Testis (tissue), 2 donors: ENCODE results near the gene LPAR1.

Experiments used
- POLR2A ChIP-seq: fragments of 450-650 bp; IDR thresholded peaks from one replicate; pipeline ENCODE4 v1.6.1; 2017; ENCODE audit warnings: antibody characterized with exemption, mild to moderate bottlenecking, moderate library complexity
- TF ChIP-seq, protein P1 (sequence below), 3 experiments: fragments of 450-650 bp in 2 of 3; fragments of 200-600 bp in 1 of 3; sonication (generic) in 1 of 3; IDR thresholded peaks; one replicate each; pipeline ENCODE4 v1.5.1; 2016 to 2019; ENCODE audit warnings: antibody characterized with exemption in 3 of 3, mild to moderate bottlenecking in 2 of 3, moderate library complexity in 1 of 3

DNA sequence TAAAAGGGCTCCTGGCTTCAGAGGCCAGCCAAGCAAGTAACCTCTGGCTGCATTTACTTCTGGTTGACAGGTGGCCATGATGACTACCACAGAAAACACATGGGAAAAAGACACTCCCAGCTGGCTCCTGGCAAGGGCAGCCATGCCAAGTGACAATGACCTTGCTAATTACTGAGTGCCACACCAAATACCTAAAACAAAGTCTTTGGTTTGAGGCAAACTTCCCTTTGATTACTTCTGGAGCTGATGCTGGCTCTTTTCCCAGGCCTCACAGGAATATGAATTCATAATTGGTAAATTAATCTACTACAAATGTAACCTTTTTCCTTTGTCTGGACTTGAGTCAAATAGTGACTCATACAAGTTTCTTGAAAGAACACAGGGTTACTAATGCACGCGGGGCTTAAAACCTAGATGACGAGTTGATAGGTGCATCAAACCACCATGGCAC is 61.0 kb downstream of the LPAR1 start:
- TF ChIP-seq, protein P1, sequence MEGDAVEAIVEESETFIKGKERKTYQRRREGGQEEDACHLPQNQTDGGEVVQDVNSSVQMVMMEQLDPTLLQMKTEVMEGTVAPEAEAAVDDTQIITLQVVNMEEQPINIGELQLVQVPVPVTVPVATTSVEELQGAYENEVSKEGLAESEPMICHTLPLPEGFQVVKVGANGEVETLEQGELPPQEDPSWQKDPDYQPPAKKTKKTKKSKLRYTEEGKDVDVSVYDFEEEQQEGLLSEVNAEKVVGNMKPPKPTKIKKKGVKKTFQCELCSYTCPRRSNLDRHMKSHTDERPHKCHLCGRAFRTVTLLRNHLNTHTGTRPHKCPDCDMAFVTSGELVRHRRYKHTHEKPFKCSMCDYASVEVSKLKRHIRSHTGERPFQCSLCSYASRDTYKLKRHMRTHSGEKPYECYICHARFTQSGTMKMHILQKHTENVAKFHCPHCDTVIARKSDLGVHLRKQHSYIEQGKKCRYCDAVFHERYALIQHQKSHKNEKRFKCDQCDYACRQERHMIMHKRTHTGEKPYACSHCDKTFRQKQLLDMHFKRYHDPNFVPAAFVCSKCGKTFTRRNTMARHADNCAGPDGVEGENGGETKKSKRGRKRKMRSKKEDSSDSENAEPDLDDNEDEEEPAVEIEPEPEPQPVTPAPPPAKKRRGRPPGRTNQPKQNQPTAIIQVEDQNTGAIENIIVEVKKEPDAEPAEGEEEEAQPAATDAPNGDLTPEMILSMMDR (IDR thresholded peaks at IDR 0.05), result no peak
- no peak for TF ChIP-seq POLR2A
